GM19455 (cell line): ENCODE data around the gene RNF13.
"Not testable (repeated sequence)": the region's sequence is repeated elsewhere in the genome, so short reads cannot be mapped to it uniquely, and the experiment has no call there.

ENCODE experiments used
- ATAC-seq: cut with Tn5 transposase; IDR thresholded peaks from one replicate; pipeline ENCODE4 v1.9.1; 2021; ENCODE audit not compliant: unreplicated experiment

RNF13 gene

DNA sequence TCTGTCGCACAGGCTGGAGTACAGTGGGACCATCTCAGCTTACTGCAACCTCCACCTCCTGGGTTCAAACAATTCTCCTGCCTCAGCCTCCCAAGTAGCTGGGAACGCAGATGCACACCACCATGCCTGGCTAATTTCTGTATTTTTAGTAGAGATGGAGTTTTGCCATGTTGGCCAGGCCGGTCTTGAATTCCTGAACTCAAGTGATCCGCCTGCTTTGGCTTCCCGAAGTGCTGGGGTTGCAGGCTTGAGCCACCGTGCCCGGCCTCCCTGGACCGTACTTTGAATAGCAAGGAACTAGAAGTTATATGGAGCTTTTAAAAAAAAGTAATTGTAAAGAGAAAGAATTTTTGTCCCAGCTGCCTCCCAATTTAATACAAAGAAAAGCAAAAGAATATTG is 12.3 kb upstream of the RNF13 start:
- no peak for ATAC-seq

DNA sequence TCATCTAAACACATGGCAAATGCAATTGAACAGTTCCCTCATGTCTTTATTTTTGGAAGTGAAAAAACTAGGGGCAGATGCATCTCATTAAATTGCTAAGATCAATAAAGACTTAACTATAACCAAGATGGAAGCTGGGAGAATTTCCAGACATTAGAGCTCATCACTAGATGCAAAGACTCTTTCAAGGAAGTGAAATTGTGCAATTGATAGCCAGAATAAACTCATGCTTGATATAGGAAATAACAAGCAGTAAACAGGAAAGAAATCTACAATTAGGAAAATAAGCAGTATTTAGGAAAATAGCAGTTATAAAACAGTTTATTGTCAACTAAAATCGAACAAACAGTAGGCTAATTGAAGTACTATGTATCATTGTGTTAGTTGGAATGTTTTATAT is 11.8 kb upstream of the RNF13 start:
- ATAC-seq: no peak

- no peak for ATAC-seq
These were observed 11.4 kb upstream of the RNF13 start for GRCh38 chr3:149801639-149802038.

GRCh38 chr3:149806171-149806778 is 6.7 kb upstream of the RNF13 start:
- no peak for ATAC-seq

- ATAC-seq: no peak
These were observed 4.7 kb upstream of the RNF13 start for GRCh38 chr3:149808209-149808829.

DNA sequence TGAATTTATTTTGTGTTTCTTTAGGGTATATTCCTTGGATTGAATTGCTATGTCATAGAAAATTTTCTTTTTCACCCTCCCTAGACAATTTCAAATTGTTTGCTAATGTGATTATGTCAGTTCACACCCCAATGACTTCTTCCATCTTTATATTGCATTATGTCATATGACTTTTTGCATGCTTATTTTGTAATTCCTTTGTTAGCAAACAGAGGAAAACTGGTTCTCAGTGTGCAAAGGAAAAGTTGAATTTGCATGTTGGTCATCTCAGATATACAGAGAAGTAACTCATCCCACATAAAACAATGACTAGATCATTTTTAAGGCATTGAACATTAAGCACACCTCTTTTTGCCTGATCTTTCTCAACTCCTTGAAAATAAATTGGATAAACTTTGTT is 3.3 kb upstream of the RNF13 start:
- ATAC-seq: no peak

GRCh38 chr3:149810846-149811245 is 2.2 kb upstream of the RNF13 start:
- ATAC-seq: no peak

DNA sequence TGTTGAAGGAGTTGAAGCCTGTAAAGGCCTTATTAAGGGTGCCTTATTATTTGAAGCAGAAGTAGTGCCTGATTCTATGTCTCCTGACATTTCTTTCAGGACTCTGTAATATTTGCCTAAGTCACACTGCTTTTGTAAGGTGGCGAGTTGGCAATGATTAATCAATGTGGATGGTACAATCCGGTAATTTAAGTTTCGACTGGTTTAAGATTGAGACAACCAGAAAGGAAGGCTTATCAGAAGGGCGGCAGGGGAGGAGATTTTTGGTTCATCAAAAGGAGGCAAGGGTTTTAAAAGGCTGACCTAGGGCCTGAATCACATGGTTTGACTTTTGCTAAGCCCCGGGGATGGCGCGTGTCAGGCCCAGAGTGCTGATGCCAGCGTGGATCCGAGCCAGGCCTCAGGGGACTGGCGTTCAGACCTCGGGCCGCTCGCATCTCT is 830 bp upstream of the RNF13 start:
- no peak for ATAC-seq

DNA sequence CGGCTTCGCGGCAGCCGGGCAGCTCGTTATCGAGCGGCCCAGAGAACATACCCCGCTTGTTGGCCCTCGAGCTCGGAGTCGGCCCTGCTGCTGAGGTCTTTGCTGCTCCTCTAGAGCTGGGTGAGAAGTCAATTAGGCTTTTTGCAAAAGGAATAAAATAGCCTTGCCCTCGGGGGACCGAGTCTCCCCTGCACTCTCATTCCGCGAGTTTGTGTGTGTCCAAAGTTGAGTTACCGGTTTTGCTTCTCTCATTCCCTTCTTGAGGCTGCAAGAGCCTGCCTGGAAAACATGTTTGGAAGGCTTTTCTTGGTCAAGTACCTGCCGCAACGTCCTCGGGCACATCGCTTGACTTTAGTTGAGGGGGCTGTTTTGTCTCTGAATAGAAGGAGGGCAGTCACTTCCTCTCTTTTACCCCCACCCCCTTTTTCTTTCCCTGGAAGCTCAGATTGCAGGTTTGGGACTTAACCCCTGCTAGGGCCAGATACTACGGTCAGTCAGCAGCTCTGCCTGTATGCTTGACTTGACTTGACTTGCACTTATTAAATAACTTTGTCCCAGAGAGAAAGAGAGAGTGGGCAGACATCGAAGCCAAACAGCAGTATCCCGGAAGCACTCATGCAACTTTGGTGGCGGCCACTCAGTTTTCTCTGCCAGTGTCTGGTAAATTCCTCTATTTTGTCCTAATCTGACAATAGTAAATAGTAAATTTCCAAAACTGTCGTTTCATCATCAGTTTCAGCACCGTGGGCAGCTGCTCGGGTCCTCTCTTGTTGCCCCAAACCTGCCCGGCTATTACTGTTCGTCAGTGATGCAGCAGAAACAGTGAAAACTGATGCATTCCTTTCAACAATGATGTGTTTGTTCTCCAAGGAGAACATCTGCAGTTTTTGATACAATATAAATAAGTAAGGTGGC is 609 bp downstream of the RNF13 start:
- ATAC-seq: peak; percentile 16

DNA sequence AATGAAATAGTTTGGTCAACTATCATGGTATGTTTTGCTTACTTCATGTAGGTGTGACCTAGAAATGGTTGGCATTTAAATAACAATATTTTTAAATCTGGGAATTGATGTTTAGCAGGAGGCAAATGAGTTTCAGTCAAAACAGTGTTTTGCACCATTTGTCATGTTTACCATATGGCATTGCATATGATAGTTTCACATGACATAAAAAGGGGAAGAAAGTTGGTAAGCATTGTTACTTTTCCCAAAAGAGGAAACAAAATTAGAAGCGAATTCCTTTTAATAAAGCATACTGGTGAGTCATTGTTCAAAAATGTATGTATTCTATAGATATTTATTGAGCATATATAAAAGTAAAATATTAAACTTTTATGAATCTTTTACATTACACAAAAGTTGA is 2.3 kb downstream of the RNF13 start:
- no peak for ATAC-seq

DNA sequence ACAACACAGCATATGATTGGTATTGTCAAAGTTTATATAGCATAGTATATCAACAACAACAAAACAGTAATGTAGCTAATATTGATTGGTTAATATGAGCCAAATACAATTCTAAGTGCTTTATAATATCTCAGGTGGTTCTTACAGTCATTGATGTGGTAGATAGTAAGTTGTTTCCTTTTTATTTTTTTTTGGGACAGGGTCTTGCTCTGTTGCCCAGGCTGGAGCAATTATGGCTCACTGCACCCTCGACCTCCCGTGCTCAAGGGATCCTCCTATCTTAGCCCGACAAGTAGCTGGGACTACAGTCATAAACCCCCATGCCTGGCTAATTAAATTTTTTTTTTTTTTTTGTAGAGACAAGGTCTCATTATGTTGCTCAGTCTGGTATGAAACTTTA is 2.7 kb downstream of the RNF13 start:
- no peak for ATAC-seq

DNA sequence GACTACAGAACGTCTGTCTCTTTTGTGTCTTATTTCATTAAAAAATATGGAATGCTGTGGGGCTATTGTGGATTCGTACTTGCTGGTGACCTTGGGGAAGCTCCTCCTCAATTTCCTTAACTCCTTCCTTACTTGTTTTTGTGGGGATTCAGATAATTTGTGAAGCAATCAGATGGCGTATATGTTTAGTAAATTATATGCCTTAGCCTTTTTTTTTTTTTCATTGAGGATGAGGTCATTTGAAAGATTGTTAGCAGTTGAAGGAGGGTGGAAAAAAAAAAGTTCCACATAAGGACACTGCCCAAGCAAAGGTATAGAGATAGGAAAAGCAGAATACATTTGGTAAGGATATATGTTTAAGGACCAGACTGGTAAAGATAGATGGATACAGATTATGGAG is 3.3 kb downstream of the RNF13 start:
- ATAC-seq: no peak

GRCh38 chr3:149816986-149817385 is 4.0 kb downstream of the RNF13 start:
- no peak for ATAC-seq

- no peak for ATAC-seq
These were observed 6.4 kb downstream of the RNF13 start for GRCh38 chr3:149819432-149819831.

DNA sequence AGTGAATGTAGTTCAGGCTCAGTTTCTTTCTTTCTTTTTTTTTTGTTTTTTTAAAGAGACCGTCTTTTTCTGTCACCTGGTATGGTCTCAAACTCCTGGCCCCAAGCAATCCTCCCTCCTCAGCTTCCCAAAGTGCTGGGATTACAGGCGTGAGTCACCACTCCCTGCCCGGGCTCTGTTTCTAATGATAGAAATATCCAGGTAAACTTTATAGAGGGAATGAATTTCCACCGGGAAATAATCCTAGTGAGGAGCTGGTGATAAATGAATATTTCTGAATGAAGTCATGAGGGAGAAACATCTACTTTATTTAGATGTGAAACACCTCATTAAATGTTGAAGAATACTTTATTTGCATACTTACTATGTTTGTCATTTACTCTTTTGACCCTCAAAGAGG is 7.2 kb downstream of the RNF13 start:
- no peak for ATAC-seq

GRCh38 chr3:149826636-149827035 is 13.6 kb downstream of the RNF13 start:
- ATAC-seq: no peak

DNA sequence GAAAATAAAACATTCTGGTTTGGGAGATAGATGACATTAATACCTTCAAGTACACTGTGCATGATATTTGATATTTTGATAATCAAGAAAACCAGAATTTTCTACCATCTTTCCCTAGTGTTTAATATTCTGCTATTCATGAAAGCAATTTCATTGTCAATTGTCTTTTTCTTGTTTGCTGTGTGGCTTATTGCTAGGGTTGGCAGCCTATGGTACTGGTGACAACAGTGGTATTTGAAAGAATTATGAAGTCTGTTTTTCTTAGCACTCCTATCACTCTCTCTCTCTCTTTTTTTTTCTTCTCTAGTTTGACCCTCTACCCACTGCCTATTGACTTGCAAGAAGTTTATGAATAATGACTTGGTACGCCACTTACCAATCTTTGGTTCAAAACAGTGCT is 15.4 kb downstream of the RNF13 start:
- ATAC-seq: no peak

DNA sequence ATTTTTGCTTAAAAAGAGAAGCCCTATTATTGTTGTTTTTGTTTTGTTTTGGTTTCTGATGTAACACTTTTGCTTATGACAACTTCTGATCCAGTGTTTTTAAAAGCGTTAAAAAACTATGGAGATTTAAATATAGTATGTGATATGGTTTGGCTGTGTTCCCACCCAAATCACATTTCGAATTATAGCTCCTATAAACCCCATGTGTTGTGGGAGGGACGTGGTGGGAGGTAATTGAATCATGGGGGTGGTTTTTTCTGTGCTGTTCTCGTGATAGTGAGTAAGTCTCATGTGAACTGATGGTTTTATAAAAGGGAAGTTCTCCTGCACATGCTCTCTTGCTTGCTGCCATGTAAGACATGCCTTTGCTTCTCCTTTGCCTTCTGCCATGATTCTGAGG is 16.6 kb downstream of the RNF13 start:
- ATAC-seq: not testable (repeated sequence)

GRCh38 chr3:149830902-149831301 is 17.9 kb downstream of the RNF13 start:
- ATAC-seq: no peak

DNA sequence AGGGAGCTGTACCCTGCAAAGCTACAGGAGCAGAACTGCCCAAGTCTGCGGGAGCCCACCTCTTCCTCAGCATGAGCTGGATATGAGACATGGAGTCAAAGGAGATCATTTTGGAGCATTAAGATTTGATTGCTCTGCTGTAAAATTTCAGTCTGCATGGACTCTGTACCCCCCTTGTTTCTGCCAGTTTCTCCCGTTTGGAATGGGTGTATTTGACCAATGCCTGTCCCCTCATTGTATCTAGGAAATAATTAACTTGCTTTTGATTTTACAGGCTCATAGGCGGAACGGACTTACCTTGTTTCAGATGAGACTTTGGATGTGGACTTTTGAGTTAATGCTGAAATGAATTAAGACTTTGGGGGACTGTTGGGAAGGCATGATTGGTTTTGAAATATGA is 18.3 kb downstream of the RNF13 start:
- no peak for ATAC-seq

GRCh38 chr3:149832086-149832485 is 19.1 kb downstream of the RNF13 start:
- ATAC-seq: no peak

DNA sequence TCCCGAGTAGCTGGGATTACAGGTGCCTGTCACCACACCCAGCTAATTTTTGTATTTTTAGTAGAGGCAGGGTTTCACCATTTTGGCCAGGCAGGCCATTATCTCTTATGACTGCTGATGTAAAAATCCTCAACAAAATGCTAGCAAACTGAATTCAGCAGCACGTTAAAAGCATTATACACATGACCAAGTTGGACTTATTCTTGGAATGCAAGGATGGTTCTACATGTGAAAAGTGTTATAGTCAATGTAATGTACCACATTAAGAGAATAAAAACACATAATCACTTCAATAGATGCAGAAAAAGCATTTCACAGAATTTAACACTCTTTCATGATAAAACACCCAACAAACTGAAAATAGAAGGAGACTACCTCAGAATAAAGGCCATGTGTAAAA is 20.2 kb downstream of the RNF13 start:
- no peak for ATAC-seq
